Thymus (tissue), 11 donors: ENCODE results near the gene NLRP9. TPM values are rescaled to one million over a fixed set of nuclear protein-coding genes. Genes with fewer than 3 reads are reported as not detected.

Source experiments
- DNase-seq, 9 donors: peaks; one replicate each; pipeline ENCODE4 v3.0.0-alpha.2; 2013; ENCODE audit warnings: low spot score in 9 of 9, low read depth in 6 of 9, missing footprints in 1 of 9
- H3K27ac ChIP-seq, 2 donors: one replicate each; pipeline ENCODE4 v1.5.1; 2013; ENCODE audit warnings: control low read depth in 1 of 2, low read depth in 1 of 2, low read length in 1 of 2, mild to moderate bottlenecking in 1 of 2, moderate library complexity in 1 of 2
- H3K27me3 ChIP-seq, 2 donors: one replicate each; pipeline ENCODE4 v1.5.1; 2013; ENCODE audit warnings: low read length in 1 of 2; ENCODE audit not compliant: control insufficient read depth in 2 of 2, insufficient read depth in 1 of 2
- H3K36me3 ChIP-seq, 2 donors: one replicate each; pipeline ENCODE4 v1.5.1; 2013; ENCODE audit warnings: low read length in 1 of 2, mild to moderate bottlenecking in 1 of 2, moderate library complexity in 1 of 2; ENCODE audit not compliant: control insufficient read depth in 2 of 2, insufficient read depth in 2 of 2
- H3K4me1 ChIP-seq, 2 donors: one replicate each; pipeline ENCODE4 v1.5.1; 2013; ENCODE audit warnings: low read length in 2 of 2; ENCODE audit not compliant: control insufficient read depth in 2 of 2, insufficient read depth in 2 of 2
- H3K4me3 ChIP-seq, 2 donors: one replicate each; pipeline ENCODE4 v1.5.1; 2013; ENCODE audit warnings: low read length in 2 of 2, control low read depth in 1 of 2, mild to moderate bottlenecking in 1 of 2
- H3K9me3 ChIP-seq, 2 donors: one replicate each; pipeline ENCODE4 v1.5.1; 2013; ENCODE audit warnings: low read length in 1 of 2, mild to moderate bottlenecking in 1 of 2; ENCODE audit not compliant: control insufficient read depth in 2 of 2, insufficient read depth in 1 of 2
- WGBS: extraction: QIAGEN DNeasy Blood & Tissue Kit; methylation state at CpG from one replicate; pipeline ENCODE4 v1.1.7; 2013; 5-methylcytosine and 5-hydroxymethylcytosine counted together
- polyA plus RNA-seq: library from polyadenylated mRNA; stranded (reverse); fragments of 200-250 nt; gene quantifications from one replicate; pipeline ENCODE4 v1.2.3, GENCODE V29; 2013
- total RNA-seq: library from RNA; stranded (reverse); fragments of 120-200 nt; gene quantifications from one replicate; pipeline ENCODE4 v1.2.4, GENCODE V29; 2013
- donor health status: healthy.

NLRP9 gene
- total and polyA plus RNA-seq, 2 donors, result 0.02 TPM; not detected in 1

DNA sequence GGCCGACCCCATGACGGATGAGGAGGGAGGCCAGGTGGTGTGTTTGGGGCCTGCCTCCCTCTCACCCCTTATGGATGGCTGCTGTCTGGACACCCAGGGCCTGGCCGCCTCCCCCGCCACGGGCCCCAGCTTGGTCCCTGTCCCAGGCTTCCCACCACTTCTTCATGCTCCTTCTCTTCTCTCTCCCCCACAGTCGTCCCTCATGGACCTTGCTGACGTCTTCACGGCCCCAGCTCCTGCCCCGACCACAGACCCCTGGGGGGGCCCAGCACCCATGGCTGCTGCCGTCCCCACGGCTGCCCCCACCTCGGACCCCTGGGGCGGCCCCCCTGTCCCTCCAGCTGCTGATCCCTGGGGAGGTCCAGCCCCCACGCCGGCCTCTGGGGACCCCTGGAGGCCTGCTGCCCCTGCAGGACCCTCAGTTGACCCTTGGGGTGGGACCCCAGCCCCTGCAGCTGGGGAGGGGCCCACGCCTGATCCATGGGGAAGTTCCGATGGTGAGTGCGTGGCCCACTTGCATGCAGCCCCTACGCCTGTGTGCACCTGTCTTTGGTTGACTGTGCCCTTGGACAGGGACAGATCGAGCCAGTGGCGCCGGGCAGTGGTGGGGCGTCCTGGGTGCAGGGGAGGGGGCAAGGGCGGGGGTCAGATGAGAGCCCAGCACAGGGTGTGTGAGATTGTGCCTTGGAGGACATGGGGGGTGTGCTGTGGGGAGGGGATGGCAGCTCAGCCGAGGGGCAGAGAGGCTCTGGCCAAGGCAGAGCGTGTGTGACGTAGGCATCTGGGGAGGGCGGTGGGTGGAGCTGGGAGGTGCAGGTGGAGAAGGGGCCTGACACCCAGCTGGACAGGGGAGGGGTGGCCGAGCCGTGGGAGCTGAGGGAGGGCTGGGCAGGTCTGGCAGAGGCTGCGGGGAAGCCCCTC, 46.4 kb downstream of the NLRP9 start:
- WGBS, result 98% methylated on average over 31 of the region's 31 CpGs
- no peaks in the 10 kb centered on the region for H3K4me1 ChIP-seq
- no peak for DNase-seq

DNA sequence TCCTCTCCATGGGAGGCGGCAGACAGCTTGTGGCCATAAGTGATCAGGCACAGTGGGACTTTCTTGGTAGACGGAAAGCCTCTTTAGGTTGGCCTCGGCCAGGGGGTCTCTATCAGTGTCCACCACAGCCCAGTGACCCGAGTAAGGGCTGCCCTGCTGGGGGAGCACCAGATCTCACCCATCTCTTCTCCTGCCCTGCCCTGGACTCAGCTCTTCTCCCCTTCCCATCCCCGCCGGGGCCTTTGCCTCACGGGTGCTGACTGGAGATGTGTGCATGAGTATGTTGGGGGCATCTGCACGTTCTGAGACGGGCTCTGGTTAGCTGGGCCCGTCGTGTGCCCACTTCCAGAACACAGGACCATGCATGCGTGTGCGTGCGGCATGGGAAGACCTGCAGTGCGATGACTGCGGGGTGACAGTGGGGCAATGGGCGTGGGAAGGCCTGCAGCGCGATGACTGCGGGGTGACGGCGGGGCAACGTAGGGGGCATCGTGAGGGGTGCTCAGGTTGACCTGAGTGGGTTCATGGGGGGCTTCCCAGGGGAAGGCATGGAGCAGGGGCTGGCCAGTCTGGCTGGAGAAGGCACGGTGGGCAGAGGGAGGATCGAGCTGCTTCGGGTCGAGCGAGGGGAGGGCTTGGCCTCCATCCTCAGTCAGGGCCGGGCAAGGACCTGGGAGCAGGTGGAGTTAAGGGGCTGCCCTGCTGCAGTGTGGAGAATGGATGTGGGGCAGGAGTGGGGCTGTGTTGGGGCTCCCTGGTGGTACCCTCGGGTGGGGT, 47.2 kb downstream of the NLRP9 start:
- no peaks in the 10 kb centered on the region for H3K27me3 ChIP-seq
- H3K27ac ChIP-seq, result no peak overlapping the region
- H3K9me3 ChIP-seq, result no peaks in the 10 kb centered on the region
- DNase-seq, result no peak
- 96% methylated on average over 31 of the region's 31 CpGs for WGBS
- H3K4me1 ChIP-seq, result no peaks in the 10 kb centered on the region
- H3K4me3 ChIP-seq, result no peak overlapping the region
- H3K36me3 ChIP-seq, result peaks cover 60 to 91% of the 10 kb centered on the region in 2 donors

More for the DNA sequence above, 46.4 kb downstream of the NLRP9 start:
- H3K36me3 ChIP-seq, result peaks cover 63 to 91% of the 10 kb centered on the region in 2 donors
- no peaks in the 10 kb centered on the region for H3K27me3 ChIP-seq
- no peak overlapping the region for H3K27ac ChIP-seq
- H3K4me3 ChIP-seq, result no peak overlapping the region
- no peaks in the 10 kb centered on the region for H3K9me3 ChIP-seq

DNA sequence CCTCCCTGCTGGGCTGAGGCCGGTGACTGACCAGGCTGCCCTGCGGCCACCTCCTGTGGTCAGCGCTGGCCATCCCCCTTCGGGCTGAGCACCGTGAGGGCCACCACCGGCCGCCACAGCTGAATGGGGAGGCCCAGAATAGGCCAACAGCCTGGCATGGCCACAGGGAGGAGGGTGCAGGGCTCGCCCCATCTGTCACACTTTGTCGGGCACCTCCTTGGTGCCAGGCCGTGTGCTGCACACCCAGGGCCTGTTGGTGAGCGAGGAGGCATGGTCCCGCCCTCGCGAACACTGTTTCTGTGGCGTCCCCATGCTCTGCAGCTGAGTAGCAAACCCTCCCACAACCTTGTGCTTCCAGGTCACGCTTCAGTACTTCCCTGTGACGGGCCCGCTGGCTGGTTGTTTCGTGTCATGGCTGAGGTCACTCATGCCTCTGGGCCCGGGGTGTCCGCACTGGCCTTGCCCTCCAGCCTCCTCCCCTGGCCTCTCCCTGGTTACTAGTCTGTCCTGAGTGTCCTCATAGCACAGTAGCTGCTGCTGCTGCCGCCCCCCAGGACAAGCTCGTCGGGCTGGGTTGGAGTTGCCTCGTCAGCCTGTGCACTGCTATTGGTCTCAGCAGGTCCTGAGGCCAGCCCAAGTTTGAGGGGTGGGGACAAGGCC, 48.0 kb downstream of the NLRP9 start:
- H3K4me3 ChIP-seq, result no peak overlapping the region
- no peaks in the 10 kb centered on the region for H3K4me1 ChIP-seq
- H3K36me3 ChIP-seq, result peaks cover 64 to 94% of the 10 kb centered on the region in 2 donors
- H3K27ac ChIP-seq, result no peak overlapping the region
- DNase-seq, result no peak
- no peaks in the 10 kb centered on the region for H3K9me3 ChIP-seq
- 99% methylated on average over 25 of the region's 25 CpGs for WGBS
- H3K27me3 ChIP-seq, result no peaks in the 10 kb centered on the region

DNA sequence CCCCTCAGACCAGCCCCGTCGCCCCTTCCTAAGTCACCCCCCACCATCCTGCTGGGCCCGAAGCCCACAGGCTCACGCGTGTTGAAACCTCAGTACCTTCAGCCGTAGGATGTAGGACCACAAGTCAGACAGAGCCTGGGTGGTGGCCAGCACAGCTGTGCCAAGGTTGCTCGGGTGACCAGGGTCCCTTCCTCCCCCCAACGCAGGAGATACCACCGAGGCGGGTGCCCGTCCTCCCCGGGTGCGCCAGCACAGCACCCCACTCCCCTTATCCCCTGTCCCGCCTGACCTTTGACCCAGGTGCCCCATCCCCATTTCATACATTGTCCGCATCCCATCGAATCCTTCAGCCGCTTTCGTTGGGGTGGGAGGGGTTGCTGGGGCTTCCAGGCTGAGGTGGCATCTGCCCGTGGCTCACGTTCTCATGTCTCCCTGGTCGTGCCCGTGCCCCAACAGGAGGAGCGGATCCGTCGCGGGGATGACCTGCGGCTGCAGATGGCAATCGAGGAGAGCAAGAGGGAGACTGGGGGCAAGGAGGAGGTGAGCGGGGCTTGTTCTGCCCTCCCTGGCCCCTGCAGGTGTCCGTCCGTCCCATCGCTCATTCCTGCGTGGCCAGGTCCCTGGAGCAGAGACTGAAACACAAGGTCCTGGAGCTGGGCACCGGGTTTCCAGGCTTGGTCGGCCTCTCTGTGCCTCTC, 48.6 kb downstream of the NLRP9 start:
- H3K4me3 ChIP-seq, result no peak overlapping the region
- H3K27ac ChIP-seq, result no peak overlapping the region
- H3K9me3 ChIP-seq, result no peaks in the 10 kb centered on the region
- peaks cover 61 to 92% of the 10 kb centered on the region in 2 donors for H3K36me3 ChIP-seq
- no peaks in the 10 kb centered on the region for H3K4me1 ChIP-seq
- 97% methylated on average over 35 of the region's 35 CpGs for WGBS
- no peaks in the 10 kb centered on the region for H3K27me3 ChIP-seq
- no peak for DNase-seq

DNA sequence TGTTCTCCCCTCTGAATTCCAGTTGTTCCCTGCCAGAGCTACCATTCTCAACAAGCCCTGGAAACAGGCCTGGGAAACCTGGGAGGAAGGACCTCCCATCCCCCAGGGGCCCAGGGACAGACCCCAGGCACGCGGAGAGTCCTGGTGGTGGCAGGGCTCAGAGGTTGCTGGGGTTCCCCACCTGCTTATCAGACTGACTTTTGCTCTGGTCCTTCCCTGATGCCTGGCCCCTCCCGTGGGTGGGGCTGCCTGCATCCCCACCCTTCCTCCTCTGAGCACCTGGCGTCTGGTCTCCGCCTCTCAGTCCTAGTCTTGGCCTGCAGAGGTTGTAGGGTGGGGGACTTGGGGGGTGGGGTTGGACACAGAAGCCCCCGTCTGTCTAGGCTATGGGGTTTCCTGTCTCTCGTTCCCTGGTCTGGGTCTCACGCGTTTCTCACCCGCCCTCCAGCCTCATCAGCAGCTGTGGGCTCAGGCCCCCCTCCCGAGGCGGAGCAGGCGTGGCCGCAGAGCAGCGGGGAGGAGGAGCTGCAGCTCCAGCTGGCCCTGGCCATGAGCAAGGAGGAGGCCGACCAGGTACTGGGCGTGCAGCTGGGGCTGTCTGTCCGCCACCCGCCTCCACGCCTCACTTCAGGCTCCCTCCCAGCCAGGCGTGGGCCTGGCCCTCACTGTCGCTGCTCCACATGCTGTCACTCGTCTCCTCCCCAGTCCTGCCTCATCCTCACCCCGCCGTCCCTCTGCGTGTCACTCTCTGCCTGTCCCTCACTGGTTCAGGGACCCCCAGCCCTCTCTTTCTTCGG, 49.6 kb downstream of the NLRP9 start:
- 93% methylated on average over 27 of the region's 27 CpGs for WGBS
- no peak for DNase-seq

DNA sequence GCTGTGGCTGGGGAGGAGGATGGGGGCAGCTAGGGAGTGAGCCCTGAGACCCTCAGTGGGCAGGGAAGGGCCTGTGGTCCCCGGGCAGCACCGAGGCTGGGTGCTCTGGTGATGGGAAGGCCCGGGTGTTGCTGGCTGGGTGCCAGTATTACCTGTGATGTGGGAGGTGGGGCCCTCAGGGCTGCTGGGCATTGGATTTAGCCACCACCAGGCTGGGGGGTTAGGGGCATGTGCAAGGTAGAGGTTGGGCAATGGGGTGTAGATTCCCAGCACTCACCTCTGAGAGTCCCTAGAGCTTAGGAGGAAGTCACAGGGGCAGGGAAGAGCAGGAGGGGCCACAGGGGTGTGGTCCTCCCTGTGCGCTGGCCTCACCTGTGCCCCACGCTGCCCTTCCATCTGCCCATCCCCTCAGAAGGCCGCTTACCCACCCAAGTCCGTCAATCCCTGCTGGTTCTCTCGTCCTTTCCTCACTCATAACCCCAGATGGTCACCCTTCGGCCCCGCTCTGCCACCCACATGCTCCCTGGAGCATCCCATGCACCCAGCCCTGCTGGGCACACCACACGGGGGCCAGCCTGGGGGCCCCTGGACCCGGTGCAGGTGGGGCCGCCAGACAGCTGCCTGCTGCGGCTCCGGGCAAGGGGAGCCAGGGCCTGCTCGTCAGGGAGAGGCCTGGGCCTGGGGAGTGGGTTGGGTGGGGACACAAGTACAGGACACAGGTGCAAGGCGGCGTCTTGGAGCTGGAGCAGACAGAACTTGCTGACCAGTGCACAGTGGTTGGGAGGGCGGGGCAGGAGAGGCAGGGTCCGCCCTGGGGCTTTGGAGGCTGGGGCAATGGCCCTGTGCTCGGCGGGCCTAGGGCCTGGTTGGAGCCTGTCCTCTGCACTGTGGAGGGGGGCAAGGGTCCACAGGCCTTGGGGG, 50.7 kb downstream of the NLRP9 start:
- H3K9me3 ChIP-seq, result no peaks in the 10 kb centered on the region
- no peaks in the 10 kb centered on the region for H3K27me3 ChIP-seq
- H3K4me3 ChIP-seq, result no peak overlapping the region
- H3K27ac ChIP-seq, result no peak overlapping the region
- DNase-seq, result no peak
- 97% methylated on average over 22 of the region's 22 CpGs for WGBS
- peaks cover 51 to 82% of the 10 kb centered on the region in 2 donors for H3K36me3 ChIP-seq
- H3K4me1 ChIP-seq, result no peaks in the 10 kb centered on the region

More for the DNA sequence above, 49.6 kb downstream of the NLRP9 start:
- Histone ChIP-seq H3K4me3 (no peak overlapping the region), H3K27ac (no peak overlapping the region), H3K36me3 (peaks cover 56 to 88% of the 10 kb centered on the region in 2 donors), H3K9me3 (no peaks in the 10 kb centered on the region), H3K27me3 (no peaks in the 10 kb centered on the region), H3K4me1 (no peaks in the 10 kb centered on the region)

DNA sequence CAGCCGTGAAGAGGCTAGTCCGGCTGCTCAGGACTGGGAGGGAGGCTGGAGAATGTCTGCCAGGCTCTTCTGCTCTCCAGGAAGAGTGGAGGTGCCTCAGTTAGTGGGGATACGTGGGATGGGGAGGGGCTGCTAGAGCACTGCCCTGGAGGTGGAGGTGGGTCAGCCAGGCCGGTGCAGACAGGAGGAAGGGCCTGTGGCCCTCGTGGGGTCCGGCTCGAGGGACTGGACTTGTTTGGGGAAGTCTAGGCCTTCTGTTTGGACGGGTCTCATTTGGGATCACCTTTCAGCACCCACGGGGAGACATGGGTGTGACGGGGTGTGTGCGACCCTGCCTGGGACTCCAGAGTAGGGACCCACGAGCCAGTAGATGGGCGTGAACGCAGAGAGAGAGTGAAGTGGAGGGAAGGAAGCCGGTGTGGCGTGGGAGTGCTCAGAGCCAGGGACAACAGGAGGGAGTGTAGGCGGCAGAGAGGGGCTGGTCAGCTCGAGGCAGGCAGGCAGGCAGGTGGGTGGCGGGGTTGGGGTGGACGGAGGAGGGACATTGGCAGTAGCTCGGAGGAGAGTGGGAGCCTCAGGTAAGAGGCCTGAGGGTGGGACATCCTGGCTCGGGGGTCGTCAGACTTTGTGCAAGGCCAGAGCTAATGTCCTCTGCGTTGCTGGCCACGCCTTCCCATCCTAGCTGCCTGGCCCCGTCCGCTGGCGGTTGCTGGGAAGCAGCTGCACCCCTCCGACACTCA, 51.7 kb downstream of the NLRP9 start:
- no peak overlapping the region for H3K4me3 ChIP-seq
- no peaks in the 10 kb centered on the region for H3K9me3 ChIP-seq
- H3K27ac ChIP-seq, result no peak overlapping the region
- H3K4me1 ChIP-seq, result no peaks in the 10 kb centered on the region
- 97% methylated on average over 29 of the region's 29 CpGs for WGBS
- peaks cover 54 to 78% of the 10 kb centered on the region in 2 donors for H3K36me3 ChIP-seq
- no peak for DNase-seq
- H3K27me3 ChIP-seq, result no peaks in the 10 kb centered on the region
